Adrenal gland (tissue), 5 donors: ENCODE measurements around the gene GID4.

Source experiments
- CTCF ChIP-seq, 6 experiments: fragments of 450-650 bp in 4 of 6; fragments of 200-600 bp in 2 of 6; sonication (generic) in 1 of 6; IDR thresholded peaks; 1 replicate in 5 of 6; 2 replicates in 1 of 6; pipeline versions ENCODE4 v1.5.1 to v1.8.0; 2016 to 2021; ENCODE audit warnings: antibody characterized with exemption in 6 of 6, mild to moderate bottlenecking in 2 of 6, moderate library complexity in 1 of 6
- POLR2A ChIP-seq, 2 donors: fragments of 450-650 bp; IDR thresholded peaks; one replicate each; pipeline ENCODE4 v1.6.1; 2017; ENCODE audit warnings: antibody characterized with exemption in 2 of 2, mild to moderate bottlenecking in 2 of 2, moderate library complexity in 1 of 2
- donor health status: DM: no; HTN: no; CAD: no.

- no peak for TF ChIP-seq CTCF (IDR thresholded peaks at IDR 0.05)
- no peak for TF ChIP-seq POLR2A (IDR thresholded peaks at IDR 0.05)
Measured at GRCh38 chr17:18071751-18072150, 32.5 kb downstream of the GID4 start.
